ENCODE measurements around the gene UBE3B. TPM values are rescaled to one million over a fixed set of nuclear protein-coding genes. Genes with fewer than 3 reads are reported as not detected.

Gene UBE3B
- total RNA-seq, 1 experiment from 2014 or later = 38.6 TPM

DNA sequence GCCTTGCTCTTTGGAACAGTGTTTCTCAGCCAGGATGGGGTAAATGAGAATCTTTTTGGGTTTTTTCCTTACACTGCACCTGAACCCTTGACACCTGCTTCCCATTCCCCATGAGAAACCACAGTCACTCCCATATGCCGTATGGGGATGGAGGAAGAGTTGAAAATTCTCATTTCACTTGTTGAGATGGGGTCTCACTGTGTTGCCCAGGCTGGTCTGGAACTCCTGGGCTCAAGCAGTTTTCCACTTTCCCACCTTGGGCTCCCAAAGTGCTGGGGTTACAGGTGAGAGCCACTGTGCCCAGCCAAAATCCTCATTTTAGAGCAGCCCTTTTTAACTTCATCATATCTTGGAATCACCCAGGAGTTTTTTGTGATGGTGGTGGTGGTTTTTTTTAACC, 99.9 kb downstream of the UBE3B start:
- intact Hi-C loops (cut with micrococcal nuclease) = no loop called here
- POLR2A ChIA-PET = no interaction called here
- no peak overlapping the region for H3K27ac Mint-ChIP-seq (ENCODE audit: low read depth, unreplicated experiment)
- H3K9me3 Mint-ChIP-seq (ENCODE audit: unreplicated experiment) = no peaks in the 10 kb centered on the region
- peaks cover 25% of the 10 kb centered on the region for H3K4me1 Mint-ChIP-seq (ENCODE audit: insufficient read depth, unreplicated experiment)
- no peak for DNase-seq (ENCODE audit: unreplicated experiment)
- H3K4me3 Mint-ChIP-seq (ENCODE audit: unreplicated experiment) = no peak overlapping the region
- peaks cover 82% of the 10 kb centered on the region for H3K36me3 Mint-ChIP-seq (ENCODE audit: insufficient read depth, unreplicated experiment)
- H3K27me3 Mint-ChIP-seq (ENCODE audit: insufficient read depth, unreplicated experiment) = no peaks in the 10 kb centered on the region
- CTCF ChIA-PET = no interaction called here
- BruUV-seq (replicated peaks) = no TSS peak
- TF ChIP-seq CTCF (IDR thresholded peaks at IDR 0.05; ENCODE audit: unreplicated experiment) = no peak

GRCh38 chr12:109578330-109578927, 101.0 kb downstream of the UBE3B start:
- Mint-ChIP-seq H3K36me3 (ENCODE audit: insufficient read depth, unreplicated experiment) (peaks cover 75% of the 10 kb centered on the region), H3K27ac (ENCODE audit: low read depth, unreplicated experiment) (no peak overlapping the region), H3K9me3 (ENCODE audit: unreplicated experiment) (no peaks in the 10 kb centered on the region), H3K27me3 (ENCODE audit: insufficient read depth, unreplicated experiment) (no peaks in the 10 kb centered on the region), H3K4me1 (ENCODE audit: insufficient read depth, unreplicated experiment) (peaks cover 23% of the 10 kb centered on the region), H3K4me3 (ENCODE audit: unreplicated experiment) (no peak overlapping the region)
- DNase-seq (ENCODE audit: unreplicated experiment) = no peak
- POLR2A ChIA-PET = interaction anchor here (0.6 to 0.7 kb wide), 2 partner anchors 55 to 135 kb away, joined by 3 read pairs; partner anchors contain the start of gene FAM222A
- no TSS peak for BruUV-seq (replicated peaks)
- intact Hi-C loops (cut with micrococcal nuclease) = no loop called here
- TF ChIP-seq CTCF (IDR thresholded peaks at IDR 0.05; ENCODE audit: unreplicated experiment) = no peak
- CTCF ChIA-PET = interaction anchor here (0.6 kb wide), 1 partner anchor 260 kb away, joined by 3 read pairs; no protein-coding TSS in a partner anchor

- H3K36me3 Mint-ChIP-seq (ENCODE audit: insufficient read depth, unreplicated experiment) = peaks cover 67% of the 10 kb centered on the region
- BruUV-seq (replicated peaks) = no TSS peak
- intact Hi-C loops (cut with micrococcal nuclease) = no loop called here
- CTCF ChIA-PET = interaction anchor here (0.7 kb wide), 1 partner anchor 7 kb away, joined by 4 read pairs; no protein-coding TSS in a partner anchor
- no peaks in the 10 kb centered on the region for H3K27me3 Mint-ChIP-seq (ENCODE audit: insufficient read depth, unreplicated experiment)
- H3K9me3 Mint-ChIP-seq (ENCODE audit: unreplicated experiment) = no peaks in the 10 kb centered on the region
- H3K4me1 Mint-ChIP-seq (ENCODE audit: insufficient read depth, unreplicated experiment) = peaks cover 17% of the 10 kb centered on the region
- DNase-seq (ENCODE audit: unreplicated experiment) = no peak
- POLR2A ChIA-PET = no interaction called here
- no peak overlapping the region for H3K27ac Mint-ChIP-seq (ENCODE audit: low read depth, unreplicated experiment)
- TF ChIP-seq CTCF (IDR thresholded peaks at IDR 0.05; ENCODE audit: unreplicated experiment) = no peak
- no peak overlapping the region for H3K4me3 Mint-ChIP-seq (ENCODE audit: unreplicated experiment)
Observed at GRCh38 chr12:109579639-109580038, 102.2 kb downstream of the UBE3B start.

- TF ChIP-seq CTCF (IDR thresholded peaks at IDR 0.05; ENCODE audit: unreplicated experiment) = no peak
- POLR2A ChIA-PET = no interaction called here
- H3K4me1 Mint-ChIP-seq (ENCODE audit: insufficient read depth, unreplicated experiment) = peaks cover 14% of the 10 kb centered on the region
- intact Hi-C loops (cut with micrococcal nuclease) = no loop called here
- no TSS peak for BruUV-seq (replicated peaks)
- H3K9me3 Mint-ChIP-seq (ENCODE audit: unreplicated experiment) = no peaks in the 10 kb centered on the region
- no peak overlapping the region for H3K27ac Mint-ChIP-seq (ENCODE audit: low read depth, unreplicated experiment)
- no peak for DNase-seq (ENCODE audit: unreplicated experiment)
- CTCF ChIA-PET = interaction anchor here (0.7 to 3.9 kb wide), 3 partner anchors 8 to 265 kb away, joined by 4 to 23 read pairs (median 4); no protein-coding TSS in a partner anchor
- H3K27me3 Mint-ChIP-seq (ENCODE audit: insufficient read depth, unreplicated experiment) = no peaks in the 10 kb centered on the region
- peaks cover 67% of the 10 kb centered on the region for H3K36me3 Mint-ChIP-seq (ENCODE audit: insufficient read depth, unreplicated experiment)
- H3K4me3 Mint-ChIP-seq (ENCODE audit: unreplicated experiment) = no peak overlapping the region
Observed at GRCh38 chr12:109580272-109580671, 102.8 kb downstream of the UBE3B start.

Measured in MCF 10A (cell line).